HL-60/S4 treated with retinoic acid at 250 ng/mL for 4 days and 3 days (cell line): Measurements from ENCODE around the gene ANXA2R.
"Not testable (repeated sequence)": the region's sequence is repeated elsewhere in the genome, so short reads cannot be mapped to it uniquely, and the experiment has no call there.

Experiments
- in situ Hi-C: fragments of 300-500 bp; cut with MboI; formaldehyde crosslinking; loops from 2 replicates; pipeline ENCODE4 v1.7.0; 2022; ENCODE audit warnings: low sequenced_read_pairs

Gene ANXA2R

DNA sequence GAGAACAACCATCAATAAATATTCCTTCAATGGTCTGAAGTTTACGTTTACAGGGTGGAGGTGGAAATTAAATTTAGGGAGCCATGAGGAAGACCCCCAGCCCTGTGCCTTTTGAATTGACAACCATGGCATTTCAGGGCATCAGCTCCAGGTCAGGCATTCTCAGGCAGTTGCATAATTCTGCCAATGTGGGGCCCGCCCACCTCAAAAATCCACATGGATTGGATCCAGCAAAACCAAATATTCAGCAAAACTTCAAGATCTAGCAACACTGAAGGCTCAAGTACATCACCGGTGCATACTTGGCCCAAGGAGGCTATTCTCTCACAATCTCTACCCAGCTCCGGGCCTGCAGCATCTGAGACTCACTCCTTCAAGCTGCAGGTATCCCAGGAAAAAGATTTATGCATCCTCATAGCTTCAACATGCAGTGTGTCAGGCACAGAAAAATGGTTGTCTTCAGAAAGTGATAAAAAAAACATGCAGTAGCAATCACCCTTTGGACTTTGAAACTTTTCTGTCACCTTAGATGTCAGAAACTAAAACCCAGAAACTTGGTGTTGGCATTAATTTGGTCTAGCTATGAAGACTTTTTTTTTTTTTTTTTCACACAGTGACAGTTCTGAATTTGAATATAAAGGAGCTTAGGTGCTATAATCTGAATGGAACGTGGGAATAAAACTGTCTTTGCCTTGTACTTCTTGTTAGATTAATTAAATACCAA, 21.4 kb upstream of the ANXA2R start:
- in situ Hi-C loops, result no loop called here

DNA sequence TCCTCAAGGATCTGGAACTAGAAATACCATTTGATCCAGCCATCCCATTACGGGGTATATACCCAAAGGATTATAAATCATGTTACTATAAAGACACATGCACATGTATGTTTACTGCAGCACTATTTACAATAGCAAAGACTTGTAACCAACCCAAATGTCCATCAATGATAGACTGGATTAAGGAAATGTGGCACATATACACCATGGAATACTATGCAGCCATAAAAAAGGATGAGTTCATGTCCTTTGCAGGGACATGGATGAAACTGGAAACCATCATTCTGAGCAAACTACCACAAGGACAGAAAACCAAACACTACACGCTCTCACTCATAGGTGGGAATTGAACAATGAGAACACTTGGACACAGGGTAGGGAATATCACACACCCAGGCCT, 19.9 kb upstream of the ANXA2R start:
- in situ Hi-C loops, result not testable (repeated sequence)

DNA sequence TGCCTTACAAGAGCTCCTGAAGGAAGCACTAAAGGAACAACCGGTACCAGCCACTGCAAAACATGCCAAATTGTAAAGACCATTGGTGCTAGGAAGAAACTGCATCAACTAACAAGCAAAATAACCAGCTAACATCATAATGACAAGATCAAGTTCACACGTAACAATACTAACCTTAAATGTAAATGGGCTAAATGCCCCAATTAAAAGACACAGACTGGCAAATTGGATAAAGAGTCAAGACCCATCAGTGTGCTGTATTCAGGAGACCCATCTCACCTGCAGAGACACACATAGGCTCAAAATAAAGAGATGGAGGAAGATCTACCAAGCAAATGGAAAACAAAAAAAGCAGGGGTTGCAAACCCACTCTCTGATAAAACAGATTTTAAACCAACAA, 15.0 kb upstream of the ANXA2R start:
- in situ Hi-C loops, result not testable (repeated sequence)

DNA sequence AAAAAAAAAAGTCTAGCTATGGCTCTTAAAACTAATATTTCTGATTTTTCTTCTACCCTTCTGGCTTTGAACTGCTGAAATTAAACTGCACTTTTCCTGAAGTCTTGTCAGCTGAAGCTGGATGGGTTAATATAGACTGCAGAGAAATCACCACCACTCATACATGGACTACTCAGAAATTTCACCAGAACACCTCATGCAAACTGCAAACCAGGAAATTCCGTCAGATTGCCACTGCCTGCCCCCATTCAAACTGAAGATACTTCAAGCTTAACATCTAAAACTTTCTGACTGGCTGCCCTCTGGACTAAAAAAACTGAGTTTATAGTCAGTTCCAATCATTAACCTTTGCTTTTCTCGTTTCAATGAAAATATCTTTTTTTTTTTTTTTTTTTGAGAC, 11.6 kb upstream of the ANXA2R start:
- in situ Hi-C loops, result no loop called here

DNA sequence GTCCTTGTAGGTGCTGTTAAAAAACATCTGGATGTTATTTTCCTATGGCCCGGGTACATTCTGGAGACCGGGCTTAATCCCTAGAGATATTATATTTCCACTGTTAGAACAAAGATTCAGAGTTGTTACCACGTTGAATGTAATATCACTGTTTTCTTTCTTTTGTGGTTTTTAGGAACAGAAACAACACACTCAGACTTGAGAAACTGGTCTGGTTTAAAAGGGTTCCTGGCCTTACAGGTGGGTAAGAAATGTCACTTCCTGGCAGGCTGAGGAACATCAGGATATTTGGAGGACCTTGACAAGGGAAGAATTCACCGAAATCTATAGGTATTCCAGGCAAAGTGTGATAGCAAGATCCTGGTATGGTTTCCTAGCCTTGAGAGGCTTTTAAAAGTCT, 10.3 kb upstream of the ANXA2R start:
- in situ Hi-C loops, result no loop called here

DNA sequence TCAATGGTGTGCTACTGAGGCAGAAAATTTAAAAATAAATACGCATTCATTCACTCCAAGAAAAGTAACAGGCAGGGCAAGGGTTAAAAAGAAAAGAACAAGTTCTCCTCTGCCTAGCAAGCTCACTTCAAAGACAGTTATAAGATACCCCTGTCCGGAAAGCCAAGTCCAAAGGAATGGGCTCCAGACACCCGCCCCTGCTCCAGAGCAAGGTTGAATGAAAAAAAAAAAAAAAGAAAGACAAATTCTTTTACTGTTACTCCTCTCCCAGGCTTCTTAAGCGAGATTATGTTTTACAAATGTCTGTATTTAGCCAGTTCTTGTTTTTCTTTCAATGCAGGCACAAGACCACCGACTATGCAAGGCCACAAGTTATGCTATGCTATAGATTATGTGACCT, 9.1 kb upstream of the ANXA2R start:
- in situ Hi-C loops, result no loop called here

DNA sequence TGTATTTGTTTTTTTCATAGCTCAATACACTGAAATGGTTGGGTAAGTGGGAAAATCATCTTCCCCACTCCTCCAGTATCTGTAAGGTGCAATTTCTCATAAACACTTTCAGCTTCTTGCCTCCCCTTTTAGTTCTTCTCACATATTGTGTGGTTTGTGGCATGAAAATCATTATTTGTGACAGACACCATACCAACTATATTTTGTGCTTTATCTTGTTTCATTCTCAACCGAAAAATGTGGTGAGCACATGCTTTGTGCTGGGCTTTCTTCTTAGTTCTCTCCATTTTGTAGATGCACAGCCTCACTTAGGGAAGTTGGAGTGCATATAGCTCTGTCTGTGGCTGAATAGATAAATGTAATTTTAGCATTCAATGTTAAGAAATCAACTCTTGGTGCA, 6.4 kb upstream of the ANXA2R start:
- in situ Hi-C loops, result no loop called here

DNA sequence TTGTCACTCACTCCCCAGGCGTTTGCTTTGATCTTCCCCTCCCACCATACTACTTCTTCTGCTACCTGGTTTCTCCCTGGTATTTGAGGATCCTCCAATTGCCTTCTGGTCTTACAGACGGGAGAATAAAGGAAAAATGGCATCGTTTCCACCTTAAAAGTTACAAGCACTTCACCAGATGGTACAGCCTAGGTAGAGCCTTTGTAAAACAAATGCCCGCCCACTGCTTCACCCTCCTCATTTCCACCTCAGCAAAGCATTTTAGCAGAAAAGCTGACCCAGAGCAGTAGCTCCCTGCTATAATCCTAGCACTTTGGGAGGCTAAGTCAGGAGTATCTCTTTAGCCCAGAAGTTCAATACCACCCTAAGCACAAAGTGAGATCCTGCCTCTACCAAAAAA, 5.1 kb upstream of the ANXA2R start:
- in situ Hi-C loops, result no loop called here

DNA sequence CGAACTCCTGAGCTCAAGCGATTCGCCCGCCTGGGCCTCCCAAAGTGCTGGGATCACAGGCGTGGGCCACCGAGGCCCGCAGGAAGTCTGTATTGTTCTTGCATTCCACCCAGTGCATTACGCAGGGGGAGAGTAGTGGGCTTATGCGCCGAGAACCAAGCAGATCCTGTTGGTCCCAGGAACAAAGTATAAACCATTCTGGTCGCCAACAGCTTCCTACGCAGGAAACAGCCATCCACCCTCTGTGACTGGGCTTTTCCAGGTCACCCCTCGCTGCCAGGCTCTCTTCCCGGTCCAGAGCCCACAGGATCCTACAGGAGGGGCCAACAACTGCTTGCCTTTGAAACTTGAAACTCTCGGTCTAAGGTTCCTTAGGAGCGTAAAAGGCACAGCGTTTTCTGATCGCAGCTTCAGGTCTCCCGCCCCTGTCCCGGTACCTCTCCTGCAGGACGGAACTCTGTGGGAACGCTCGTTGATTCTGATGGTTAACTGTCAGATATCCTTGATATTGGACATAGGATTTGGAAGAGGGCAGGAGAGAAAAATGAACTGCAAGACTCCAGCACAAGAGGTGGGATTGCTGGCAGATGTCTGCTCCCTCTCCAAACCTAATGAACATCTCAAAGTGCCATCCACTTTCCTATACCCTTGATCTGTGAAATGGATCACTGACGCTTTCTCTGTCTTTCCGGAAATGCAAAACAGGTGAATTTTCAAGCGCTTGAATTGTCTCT, 4.2 kb upstream of the ANXA2R start:
- in situ Hi-C loops, result no loop called here

DNA sequence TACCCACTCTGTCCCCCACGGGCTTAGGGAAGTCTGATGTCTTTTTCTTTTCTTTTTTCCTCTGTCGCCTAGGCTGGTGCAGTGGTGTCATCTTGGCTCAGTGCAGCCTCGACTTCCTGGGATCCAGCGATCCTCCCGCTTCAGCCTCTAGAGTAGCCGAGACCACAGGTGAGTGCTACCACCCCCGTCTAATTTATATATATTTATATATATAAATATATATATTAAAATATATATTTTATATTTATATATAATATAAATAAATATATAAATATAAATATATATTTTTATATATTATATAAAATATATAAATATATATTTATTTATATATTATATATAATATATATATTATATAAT, 3.3 kb upstream of the ANXA2R start:
- in situ Hi-C loops, result no loop called here

DNA sequence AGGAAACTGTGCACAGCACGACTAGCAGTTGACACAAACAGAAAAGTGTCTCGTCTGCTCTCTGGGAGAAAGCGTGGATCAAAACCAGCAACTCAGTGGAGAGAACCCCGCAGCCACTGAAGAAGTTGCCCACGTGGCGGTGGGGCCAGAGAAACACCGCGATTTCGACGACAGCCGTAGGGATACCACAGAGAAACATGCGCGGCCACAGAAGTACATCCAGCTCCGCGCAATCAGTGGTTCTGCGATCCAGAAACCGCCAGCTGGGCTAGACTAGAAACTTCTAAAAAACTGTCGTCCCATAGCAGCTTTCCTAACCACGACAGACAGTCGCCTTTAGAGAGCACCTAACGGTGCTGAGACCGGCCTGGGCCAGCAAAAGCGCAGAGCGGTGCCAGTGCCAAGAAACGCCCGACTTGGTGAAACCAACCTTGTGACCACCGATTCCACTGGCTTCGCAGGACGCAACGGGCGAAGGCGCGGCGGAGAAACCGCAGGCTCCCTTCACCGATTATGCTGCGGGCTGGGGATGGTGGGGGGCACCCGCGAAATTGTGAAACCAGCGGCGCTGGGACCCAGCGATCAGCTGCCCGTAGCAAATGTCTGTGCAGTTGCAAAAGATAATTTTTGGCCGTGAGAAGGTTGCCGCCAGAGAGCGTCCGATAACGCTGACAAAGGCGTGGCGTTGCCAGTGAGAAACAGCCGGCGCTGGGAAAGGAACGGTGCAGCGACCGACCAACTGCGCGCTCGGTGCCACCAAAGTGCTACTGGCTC, 2.7 kb upstream of the ANXA2R start:
- in situ Hi-C loops, result no loop called here

DNA sequence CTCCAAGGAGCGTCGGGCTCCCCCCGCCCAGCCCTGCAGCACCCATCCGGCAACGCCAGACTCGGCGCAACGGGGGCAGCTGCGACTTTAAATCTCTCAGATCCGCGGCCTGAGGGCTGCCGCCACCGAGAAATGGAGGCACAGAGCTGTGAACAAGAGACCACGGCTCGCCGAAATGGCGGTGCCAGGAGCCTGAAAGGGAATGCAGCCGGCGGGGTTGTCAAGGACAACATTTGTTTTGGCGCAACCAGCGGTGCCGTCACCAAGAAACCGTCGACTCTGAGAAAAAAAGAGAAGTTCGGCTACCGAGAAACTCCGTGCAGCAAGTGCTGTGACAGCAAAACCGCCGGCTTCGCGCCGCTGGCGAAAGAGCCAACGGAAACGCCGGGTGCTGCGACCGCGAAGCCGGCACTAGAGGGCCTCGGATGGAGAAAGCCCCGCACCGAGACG, 2.1 kb upstream of the ANXA2R start:
- in situ Hi-C loops, result no loop called here

DNA sequence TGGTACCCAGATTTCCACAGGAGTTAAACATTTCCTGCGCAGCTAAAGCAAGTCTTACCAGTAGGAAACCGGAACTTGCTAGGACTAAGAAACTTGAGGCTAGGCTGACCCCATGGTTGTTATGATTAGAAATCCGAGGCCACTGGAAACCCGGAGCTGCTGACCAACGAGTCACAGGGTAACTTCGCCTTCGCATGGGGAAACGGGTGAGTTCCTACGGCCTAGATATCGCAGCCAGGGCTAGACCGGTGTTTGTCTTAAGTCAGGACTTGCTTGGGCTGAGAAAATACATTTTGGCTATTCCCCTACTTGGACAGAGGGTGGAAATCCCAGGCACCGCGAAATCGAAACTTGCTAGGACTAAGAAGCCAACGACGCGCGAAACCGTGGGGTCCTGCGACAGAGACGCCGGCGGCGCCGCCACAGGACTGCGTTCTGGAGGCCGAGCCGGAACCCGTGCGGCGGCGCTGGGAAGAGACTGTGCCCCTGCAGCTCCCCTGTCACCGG, 1.6 kb upstream of the ANXA2R start:
- in situ Hi-C loops, result no loop called here

DNA sequence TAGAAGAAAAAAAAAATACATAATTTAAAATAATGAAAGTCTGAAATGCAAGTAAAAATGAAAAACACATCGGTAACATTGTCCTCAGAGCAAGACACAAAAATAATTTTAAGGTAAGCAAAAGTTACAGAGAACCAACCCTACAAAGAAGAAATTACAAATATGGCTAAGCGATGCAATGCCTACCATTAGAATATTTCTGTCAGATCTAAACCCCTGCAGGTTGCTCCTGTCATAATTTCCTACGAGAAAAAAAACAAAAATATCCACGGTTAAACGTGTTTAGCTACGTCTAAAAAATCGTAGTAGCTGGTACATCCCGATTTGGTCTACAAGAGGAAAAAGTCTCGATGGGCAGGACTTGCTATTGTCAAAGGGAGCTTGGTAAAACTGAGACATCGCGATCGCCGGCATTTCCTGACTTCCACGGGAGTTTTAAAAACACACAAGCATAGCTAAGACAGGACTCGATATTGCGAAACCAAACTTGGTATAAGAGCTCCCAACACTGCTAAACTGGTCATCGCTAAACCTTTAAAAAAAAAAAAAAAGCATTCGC, 1.1 kb upstream of the ANXA2R start:
- in situ Hi-C loops, result no loop called here

DNA sequence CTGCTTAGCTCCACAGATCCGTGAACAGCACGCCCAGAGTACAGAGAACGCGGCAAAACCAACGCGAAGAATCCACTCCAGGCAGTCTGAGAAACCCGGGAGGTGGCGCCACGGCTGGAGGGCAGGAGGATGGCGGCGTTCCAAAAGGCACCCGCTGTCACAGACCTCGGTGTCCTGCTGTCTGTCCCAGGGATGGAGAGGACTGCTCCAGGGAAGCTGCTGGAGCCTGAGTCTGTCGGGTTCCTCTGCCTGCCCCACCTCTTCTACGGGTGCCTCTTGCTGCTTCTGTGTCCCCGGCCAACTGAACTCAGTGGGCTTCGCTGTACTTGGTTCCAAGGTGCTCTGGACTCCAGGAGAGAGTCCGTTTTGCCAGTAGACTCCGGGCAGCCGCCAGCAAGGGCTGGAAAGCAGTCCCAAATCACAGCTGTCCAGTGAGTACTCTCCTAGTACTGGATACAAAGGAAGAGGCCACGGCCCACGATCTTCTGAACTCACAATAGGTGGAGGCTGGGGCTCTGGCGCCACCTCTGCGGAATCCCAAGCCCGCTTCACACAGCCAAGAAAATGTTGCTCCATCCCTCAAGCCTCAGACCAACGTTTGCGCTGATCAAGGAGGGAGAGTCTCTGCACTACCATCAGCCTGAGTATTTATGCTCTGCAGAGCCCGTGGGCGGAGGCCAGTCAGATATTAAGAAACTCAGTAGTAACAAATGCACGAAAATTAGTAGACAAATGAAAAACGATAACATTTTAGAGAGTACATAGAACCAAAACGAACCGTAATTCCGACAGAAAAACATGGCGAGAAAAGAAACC, 440 bp downstream of the ANXA2R start:
- in situ Hi-C loops, result no loop called here

DNA sequence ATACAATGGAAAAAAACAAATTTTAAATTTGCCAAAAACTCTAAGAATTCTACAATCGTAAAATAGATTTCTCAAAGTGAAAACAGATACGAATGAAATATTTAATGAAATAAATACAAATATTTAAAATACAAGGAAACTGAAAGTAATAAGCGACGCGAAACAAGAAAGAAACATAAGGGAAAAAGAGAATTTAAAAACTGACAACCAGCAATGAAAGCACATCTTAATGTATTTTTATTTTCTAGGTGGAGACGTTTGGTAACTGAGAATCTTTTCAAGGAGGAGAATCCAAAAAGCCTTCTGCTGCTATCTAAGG, 1.0 kb downstream of the ANXA2R start:
- in situ Hi-C loops, result no loop called here

DNA sequence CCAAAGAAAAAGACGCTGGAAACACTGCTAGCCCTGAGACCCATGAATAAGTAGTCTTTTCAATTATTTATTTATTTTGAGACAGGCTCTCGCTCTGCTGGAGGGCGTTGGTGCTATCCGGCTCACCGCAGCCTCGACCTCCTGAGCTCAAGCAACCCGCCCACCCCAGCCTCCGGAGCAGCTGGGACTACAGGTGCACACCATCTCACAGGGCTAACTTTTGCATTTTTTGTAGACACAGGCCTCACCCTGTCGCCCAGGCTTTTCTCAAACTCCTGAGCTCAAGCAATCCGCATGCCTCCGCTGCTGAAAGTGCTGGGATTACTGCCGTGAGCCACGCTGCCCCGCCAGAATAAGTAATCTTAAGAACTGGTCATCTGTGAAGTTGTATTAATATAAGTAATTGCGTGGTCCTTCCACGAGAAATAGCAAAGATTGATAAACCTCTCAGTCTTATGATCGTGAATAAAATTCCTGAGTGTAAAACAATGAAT, 1.6 kb downstream of the ANXA2R start:
- in situ Hi-C loops, result no loop called here

DNA sequence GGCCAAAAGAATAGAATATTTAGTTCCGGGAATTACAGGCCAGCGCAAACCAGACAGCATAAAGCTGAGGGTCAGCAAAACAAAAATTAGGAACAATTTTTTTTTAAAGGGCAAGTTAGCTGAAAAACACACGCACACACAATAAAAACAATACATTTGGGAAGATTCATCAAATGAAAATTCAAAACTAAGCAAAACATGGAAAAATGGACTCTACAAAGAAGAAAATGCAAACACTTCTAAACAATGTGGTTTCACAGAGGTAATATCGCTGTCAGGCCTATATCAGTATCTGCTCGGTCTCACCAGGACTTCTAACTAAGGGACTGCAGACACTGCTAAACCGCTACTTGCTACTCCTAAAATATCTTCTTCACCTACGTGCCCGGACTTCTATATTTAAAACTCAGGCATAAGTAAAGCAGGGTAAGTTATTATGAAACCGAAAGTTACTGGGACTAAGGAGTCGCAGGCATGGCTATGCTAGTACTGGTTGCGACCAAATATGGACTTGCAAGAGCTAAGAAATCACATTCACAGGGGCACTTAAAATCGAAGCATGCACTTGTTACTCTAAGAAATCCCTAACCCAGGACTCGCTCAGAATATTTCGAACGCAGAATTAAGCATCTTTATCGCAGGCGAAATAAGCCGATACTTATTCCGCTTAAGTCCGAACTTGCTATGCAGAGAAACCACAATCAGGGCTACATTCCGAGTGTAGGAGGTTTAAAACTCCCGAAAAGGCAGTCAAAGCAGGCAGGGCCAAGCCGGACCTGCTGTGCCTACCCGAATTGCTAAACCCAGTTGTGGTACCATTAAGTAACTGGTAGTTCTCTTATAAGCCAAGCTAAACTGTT, 2.3 kb downstream of the ANXA2R start:
- in situ Hi-C loops, result no loop called here

DNA sequence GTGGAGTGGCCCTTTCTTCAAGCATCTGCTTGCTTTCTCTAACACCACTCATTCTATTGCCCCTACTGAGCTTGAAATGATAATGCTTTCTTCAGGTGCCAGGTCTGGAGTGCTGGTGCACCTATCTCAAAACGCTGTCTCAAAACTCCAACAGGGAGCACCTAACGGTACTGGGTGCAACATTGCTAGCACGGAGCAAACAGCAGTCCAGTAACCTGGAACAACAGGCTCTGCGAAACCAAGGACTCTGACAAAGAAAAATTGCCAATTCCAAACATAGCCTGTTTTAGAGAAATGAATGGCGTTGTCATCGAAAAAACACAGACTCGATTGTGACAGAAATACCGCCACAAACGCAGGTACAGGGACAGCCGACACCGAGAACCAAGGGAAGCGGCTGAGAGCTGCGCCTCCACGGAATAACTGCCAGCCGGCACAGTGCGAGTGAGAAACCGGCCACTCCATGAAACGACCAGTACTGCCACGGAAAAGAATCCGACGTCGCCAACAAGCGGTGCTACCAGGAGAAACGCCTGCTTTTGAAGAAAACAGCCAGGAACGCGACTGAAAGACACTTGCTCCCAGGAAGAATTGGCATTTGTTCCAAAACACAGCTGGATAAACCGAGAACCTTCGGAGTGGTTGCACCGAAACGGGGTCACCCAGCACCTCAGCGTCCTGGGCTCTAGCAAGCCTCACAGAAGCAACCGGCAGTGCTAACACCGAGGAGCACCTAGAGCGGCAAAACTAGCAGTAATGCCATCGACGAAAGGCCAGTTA, 3.1 kb downstream of the ANXA2R start:
- in situ Hi-C loops, result no loop called here
